Suprapubic skin (tissue), 4 donors: ENCODE data around the gene ATP6V0A4.

Experiments
- CTCF ChIP-seq, 2 donors: fragments of 200-600 bp in 1 of 2; fragments of 450-650 bp in 1 of 2; sonication (generic) in 1 of 2; IDR thresholded peaks; one replicate each; pipeline ENCODE4 v1.5.1; 2016 to 2019; ENCODE audit warnings: antibody characterized with exemption in 2 of 2, mild to moderate bottlenecking in 1 of 2, moderate library complexity in 1 of 2
- POLR2A ChIP-seq, 2 donors: fragments of 450-650 bp; IDR thresholded peaks; one replicate each; pipeline ENCODE4 v1.6.1; 2017; ENCODE audit warnings: antibody characterized with exemption in 2 of 2, mild to moderate bottlenecking in 2 of 2, moderate library complexity in 2 of 2
- POLR2AphosphoS5 ChIP-seq, 3 donors: sonication (generic); formaldehyde crosslinking; IDR thresholded peaks; one replicate each; pipeline ENCODE4 v1.6.1; 2017; ENCODE audit warnings: antibody characterized with exemption in 3 of 3

- TF ChIP-seq CTCF (IDR thresholded peaks at IDR 0.05) = no peak
- TF ChIP-seq POLR2A (IDR thresholded peaks at IDR 0.05) = no peak
- no peak for TF ChIP-seq POLR2AphosphoS5 (IDR thresholded peaks at IDR 0.05)
Measured at GRCh38 chr7:138755331-138755747, 42.7 kb downstream of the ATP6V0A4 start.
